Lower leg skin (tissue), 4 donors: ENCODE measurements around the gene SZT2. TPM values are rescaled to one million over a fixed set of nuclear protein-coding genes. Genes with fewer than 3 reads are reported as not detected.

ENCODE experiments used
- DNase-seq, 2 donors: peaks; one replicate each; pipeline ENCODE4 v3.0.0-alpha.2; 2019; ENCODE audit warnings: low spot score in 2 of 2
- H3K4me3 ChIP-seq: fragments of 200-600 bp; sonication (generic); 2 replicates; pipeline ENCODE4 v1.5.1; 2017; ENCODE audit warnings: mild to moderate bottlenecking, low read depth; ENCODE audit not compliant: poor library complexity, severe bottlenecking
- POLR2A ChIP-seq, 2 donors: fragments of 450-650 bp; IDR thresholded peaks; one replicate each; pipeline ENCODE4 v1.6.1; 2016 to 2017; ENCODE audit warnings: antibody characterized with exemption in 2 of 2, mild to moderate bottlenecking in 1 of 2, moderate library complexity in 1 of 2
- WGBS, 2 donors: methylation state at CpG; one replicate each; pipeline ENCODE4 v1.1.5; 2018; 5-methylcytosine and 5-hydroxymethylcytosine counted together
- intact Hi-C: fragments of 100-400 bp; cut with DNase I; formaldehyde crosslinking; loops from one replicate; pipeline ENCODE4 v1.15.0; 2023; ENCODE audit warnings: low total_unique reads
- total RNA-seq, 4 donors: library from RNA; depleted of rRNA; stranded (reverse); fragments of >200 nt; gene quantifications; one replicate each; pipeline ENCODE4 v1.1.0, GENCODE V29; 2016
- TF ChIP-seq, protein P1 (sequence below), 3 donors: fragments of 450-650 bp; IDR thresholded peaks; one replicate each; pipeline ENCODE4 v1.5.1; 2016; ENCODE audit warnings: antibody characterized with exemption in 3 of 3, mild to moderate bottlenecking in 3 of 3, moderate library complexity in 2 of 3

The SZT2 gene
- total RNA-seq, 4 donors from 2014 or later: 33.2 to 75.3 (median 42.0) TPM

DNA sequence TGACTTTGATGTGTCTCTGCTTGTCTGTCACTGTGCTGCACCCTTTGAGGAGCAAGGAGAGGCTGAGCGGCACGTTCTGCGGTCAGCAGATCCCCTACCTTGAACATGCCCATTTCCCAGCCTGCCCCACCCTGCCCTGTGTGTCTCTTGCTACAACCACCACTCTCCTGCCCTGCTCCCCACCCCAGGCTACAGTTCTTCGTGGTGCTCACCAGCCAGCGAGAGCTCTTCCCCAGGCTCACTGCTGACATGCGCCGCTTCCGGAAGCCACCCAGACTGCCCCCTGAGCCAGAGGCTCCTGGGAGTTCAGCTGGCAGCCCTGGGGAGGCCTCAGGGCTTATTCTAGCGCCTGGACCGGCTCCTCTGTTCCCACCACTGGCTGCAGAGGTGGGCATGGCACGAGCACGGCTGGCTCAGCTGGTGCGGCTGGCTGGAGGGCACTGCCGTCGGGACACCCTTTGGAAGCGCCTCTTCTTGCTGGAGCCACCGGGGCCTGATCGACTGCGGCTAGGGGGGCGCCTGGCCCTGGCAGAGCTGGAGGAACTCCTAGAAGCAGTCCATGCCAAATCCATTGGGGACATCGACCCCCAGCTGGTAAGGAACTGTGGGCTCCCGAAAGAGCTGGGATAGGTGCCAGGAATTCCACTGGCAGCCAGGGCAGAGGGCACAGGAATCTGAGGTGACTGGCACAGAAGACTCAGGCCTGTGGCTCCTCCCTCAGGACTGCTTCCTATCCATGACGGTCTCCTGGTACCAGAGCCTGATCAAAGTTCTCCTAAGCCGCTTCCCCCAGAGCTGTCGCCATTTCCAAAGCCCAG is 58.4 kb downstream of the SZT2 start:
- intact Hi-C loops: no loop called here
- 80 to 83% methylated on average over 15 to 24 of the region's 25 CpGs for WGBS, 2 donors
- TF ChIP-seq, protein P1, sequence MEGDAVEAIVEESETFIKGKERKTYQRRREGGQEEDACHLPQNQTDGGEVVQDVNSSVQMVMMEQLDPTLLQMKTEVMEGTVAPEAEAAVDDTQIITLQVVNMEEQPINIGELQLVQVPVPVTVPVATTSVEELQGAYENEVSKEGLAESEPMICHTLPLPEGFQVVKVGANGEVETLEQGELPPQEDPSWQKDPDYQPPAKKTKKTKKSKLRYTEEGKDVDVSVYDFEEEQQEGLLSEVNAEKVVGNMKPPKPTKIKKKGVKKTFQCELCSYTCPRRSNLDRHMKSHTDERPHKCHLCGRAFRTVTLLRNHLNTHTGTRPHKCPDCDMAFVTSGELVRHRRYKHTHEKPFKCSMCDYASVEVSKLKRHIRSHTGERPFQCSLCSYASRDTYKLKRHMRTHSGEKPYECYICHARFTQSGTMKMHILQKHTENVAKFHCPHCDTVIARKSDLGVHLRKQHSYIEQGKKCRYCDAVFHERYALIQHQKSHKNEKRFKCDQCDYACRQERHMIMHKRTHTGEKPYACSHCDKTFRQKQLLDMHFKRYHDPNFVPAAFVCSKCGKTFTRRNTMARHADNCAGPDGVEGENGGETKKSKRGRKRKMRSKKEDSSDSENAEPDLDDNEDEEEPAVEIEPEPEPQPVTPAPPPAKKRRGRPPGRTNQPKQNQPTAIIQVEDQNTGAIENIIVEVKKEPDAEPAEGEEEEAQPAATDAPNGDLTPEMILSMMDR (IDR thresholded peaks at IDR 0.05): no peak
- TF ChIP-seq POLR2A (IDR thresholded peaks at IDR 0.05): no peak
- H3K4me3 ChIP-seq: no peak overlapping the region
- DNase-seq: peak in 1 of 2 donors; percentile 83

DNA sequence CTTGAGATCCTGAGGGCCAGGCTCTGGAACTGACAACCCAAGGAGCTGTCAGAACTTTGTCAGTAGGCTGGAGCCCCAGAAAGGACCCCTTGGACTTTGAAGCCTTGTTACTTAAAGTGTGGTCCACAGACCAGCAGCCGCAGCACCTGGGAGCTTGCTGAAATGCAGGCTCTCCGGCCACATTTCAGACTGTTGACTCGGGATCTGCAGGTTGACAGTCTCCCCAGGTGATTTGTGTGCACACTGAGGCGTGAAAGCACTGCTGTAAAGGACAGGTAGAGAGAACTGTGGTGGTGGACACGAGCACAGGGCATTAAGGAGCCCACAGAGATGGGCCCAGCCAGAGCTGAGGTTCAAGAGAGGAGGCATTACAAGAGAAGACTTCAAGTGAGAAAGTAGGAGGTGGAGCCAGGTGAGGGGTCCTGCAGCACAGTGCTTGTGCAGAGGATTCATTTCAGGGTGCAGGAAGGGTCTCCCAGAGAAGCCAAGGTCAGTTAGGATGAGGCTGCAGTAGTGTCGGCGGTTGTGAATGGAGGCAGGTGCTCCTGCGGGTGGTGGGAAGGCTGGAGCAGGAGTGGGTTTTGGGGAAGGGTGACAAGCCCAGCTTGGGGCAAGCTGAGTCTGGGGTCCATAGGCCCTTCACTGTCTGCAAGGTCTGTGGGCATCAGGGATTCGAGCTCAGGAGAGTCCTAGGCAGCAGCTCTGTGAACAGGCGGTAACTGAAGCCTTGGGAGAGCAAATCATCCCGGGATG is 59.4 kb downstream of the SZT2 start:
- peak in 1 of 2 donors; percentile 82 for DNase-seq
- TF ChIP-seq POLR2A (IDR thresholded peaks at IDR 0.05): no peak
- TF ChIP-seq, protein P1 (IDR thresholded peaks at IDR 0.05): no peak
- intact Hi-C loops: no loop called here
- 83 to 90% methylated on average over 11 of the region's 11 CpGs for WGBS, 2 donors
- H3K4me3 ChIP-seq: no peak overlapping the region

DNA sequence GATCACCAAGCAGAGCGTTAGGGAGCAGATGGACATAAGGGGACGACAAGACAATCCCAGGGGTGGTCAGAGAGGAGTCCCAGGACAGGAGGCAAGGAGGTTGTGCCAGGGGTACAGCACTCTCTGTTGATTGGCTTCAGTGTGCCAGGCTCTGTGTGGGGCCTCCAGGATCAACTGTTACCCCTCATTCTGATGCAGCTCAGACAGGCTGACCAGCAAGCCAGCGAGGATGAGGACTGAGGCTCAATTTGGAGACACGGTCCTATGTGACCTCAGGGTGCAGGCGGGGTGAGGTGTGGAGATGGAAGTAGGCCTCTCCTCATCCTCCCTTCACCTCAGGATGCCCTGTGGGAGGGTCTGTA is 60.0 kb downstream of the SZT2 start:
- TF ChIP-seq, protein P1 (IDR thresholded peaks at IDR 0.05): no peak
- no peak for TF ChIP-seq POLR2A (IDR thresholded peaks at IDR 0.05)
- DNase-seq: peak in 1 of 2 donors; percentile 85
- no peak overlapping the region for H3K4me3 ChIP-seq
- intact Hi-C loops: no loop called here
- 67 to 88% methylated on average over 5 of the region's 5 CpGs for WGBS, 2 donors

DNA sequence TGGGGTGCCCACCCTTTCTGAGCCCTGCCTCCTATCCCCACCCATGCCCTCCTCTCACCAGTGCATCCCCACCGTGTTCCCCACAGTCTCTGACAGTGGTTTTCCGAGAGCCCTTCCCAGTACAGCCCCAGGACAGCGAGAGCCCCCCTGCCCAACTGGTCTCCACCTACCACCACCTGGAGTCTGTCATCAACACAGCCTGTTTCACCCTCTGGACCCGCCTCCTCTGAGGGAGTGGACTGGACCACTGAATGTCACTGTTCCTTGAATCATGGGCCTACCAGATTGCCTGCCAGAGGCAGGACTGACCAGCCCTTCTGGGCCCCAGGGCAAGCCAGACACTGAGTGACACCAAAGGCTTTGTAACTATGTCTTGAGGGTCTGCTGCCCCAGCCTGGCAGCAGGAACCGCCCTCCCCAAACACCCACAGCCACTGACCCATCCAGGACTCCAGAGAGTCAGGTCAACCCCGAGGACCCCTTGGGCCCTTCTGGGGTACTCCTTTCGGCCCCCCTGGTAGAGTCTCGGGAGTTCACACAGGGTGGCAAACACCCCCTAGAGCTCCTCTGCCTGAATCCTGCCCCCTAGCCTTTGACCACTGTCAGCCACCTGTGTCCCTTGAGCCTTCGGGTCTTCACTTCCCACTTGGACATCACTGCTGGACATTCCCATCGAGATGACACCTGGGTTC is 60.7 kb downstream of the SZT2 start:
- peak in 1 of 2 donors; percentile 81 for DNase-seq
- 78 to 87% methylated on average over 7 of the region's 10 CpGs for WGBS, 2 donors
- intact Hi-C loops: no loop called here
- TF ChIP-seq POLR2A (IDR thresholded peaks at IDR 0.05): no peak
- TF ChIP-seq, protein P1 (IDR thresholded peaks at IDR 0.05): no peak
- H3K4me3 ChIP-seq: no peak overlapping the region

DNA sequence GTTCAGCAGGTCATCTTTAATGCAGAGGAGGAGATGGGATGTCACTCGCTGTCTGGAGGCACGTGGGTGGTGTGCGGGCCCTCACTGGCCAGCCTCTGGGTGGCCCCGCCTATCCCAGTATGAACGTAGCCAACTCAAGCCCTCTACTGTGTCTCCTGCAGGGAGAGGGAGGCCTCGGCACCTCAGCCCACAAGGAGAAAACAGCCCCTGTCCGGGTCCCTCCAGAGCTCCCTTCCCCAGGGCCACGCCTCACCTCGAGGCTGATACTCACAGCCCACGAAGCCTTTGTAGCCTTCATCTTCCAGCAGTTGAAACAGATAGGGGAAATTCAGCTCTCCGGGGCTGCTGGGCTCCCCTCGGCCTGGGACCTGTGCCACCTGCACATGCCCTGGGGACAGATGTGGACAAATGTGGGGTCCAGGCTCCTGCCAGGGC is 61.5 kb downstream of the SZT2 start:
- DNase-seq: peak in 1 of 2 donors; percentile 82
- 60 to 67% methylated on average over 9 to 12 of the region's 12 CpGs for WGBS, 2 donors
- intact Hi-C loops: no loop called here
- TF ChIP-seq, protein P1 (IDR thresholded peaks at IDR 0.05): no peak
- no peak for TF ChIP-seq POLR2A (IDR thresholded peaks at IDR 0.05)
- no peak overlapping the region for H3K4me3 ChIP-seq
